IPS-15b (cell line): ENCODE measurements around the gene THRB.

ENCODE experiments used
- H3K27me3 ChIP-seq: one replicate; pipeline ENCODE4 v1.6.1; 2013; ENCODE audit warnings: low read length; ENCODE audit not compliant: control insufficient read depth, insufficient read depth
- H3K36me3 ChIP-seq: one replicate; pipeline ENCODE4 v1.6.1; 2013; ENCODE audit warnings: low read length; ENCODE audit not compliant: control insufficient read depth, insufficient read depth
- H3K4me1 ChIP-seq: one replicate; pipeline ENCODE4 v1.6.1; 2013; ENCODE audit warnings: mild to moderate bottlenecking, low read length; ENCODE audit not compliant: control insufficient read depth, insufficient read depth
- H3K4me3 ChIP-seq: one replicate; pipeline ENCODE4 v1.5.1; 2013; ENCODE audit warnings: low read depth, low read length
- H3K9ac ChIP-seq: one replicate; pipeline ENCODE4 v1.6.1; 2013; ENCODE audit warnings: low read depth, mild to moderate bottlenecking, low read length
- H3K9me3 ChIP-seq: one replicate; pipeline ENCODE4 v1.6.1; 2013; ENCODE audit warnings: mild to moderate bottlenecking, low read length; ENCODE audit not compliant: control insufficient read depth, insufficient read depth

The THRB gene

GRCh38 chr3:24287755-24288450, 206.7 kb downstream of the THRB start:
- no peak overlapping the region for H3K4me3 ChIP-seq
- no peaks in the 10 kb centered on the region for H3K27me3 ChIP-seq
- H3K4me1 ChIP-seq: no peaks in the 10 kb centered on the region

GRCh38 chr3:24286405-24286804, 208.2 kb downstream of the THRB start:
- Histone ChIP-seq H3K36me3 (no peaks in the 10 kb centered on the region), H3K9me3 (no peaks in the 10 kb centered on the region), H3K4me3 (no peak overlapping the region), H3K9ac (no peak overlapping the region), H3K27me3 (no peaks in the 10 kb centered on the region), H3K4me1 (no peaks in the 10 kb centered on the region)

More at GRCh38 chr3:24287755-24288450, 206.7 kb downstream of the THRB start:
- Histone ChIP-seq H3K9me3 (no peaks in the 10 kb centered on the region), H3K36me3 (no peaks in the 10 kb centered on the region), H3K9ac (no peak overlapping the region)

DNA sequence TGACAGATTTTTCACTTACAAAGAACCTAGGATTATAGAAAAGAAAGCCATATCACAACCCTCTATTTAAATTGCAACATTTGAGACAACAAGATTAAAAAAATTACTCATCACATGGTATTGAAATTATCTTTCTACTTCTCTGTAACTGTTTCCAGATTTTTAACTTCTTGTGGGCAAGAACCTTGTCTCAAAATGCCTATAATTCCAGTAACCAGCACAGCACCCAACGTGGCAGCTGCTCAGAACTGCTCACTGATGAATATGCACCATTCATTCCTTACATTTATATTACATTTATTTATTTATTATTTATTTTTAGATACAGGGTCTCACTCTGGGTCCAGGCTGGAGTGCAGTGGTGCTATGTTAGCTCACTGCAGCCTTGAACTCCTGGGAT, 216.1 kb downstream of the THRB start:
- no peak overlapping the region for H3K4me3 ChIP-seq

GRCh38 chr3:24273491-24273890, 221.2 kb downstream of the THRB start:
- no peaks in the 10 kb centered on the region for H3K36me3 ChIP-seq
- no peaks in the 10 kb centered on the region for H3K9me3 ChIP-seq
- no peak overlapping the region for H3K4me3 ChIP-seq
- H3K27me3 ChIP-seq: no peaks in the 10 kb centered on the region
- H3K9ac ChIP-seq: no peak overlapping the region
- no peaks in the 10 kb centered on the region for H3K4me1 ChIP-seq

More for the DNA sequence above, 216.1 kb downstream of the THRB start:
- no peaks in the 10 kb centered on the region for H3K27me3 ChIP-seq
- H3K4me1 ChIP-seq: no peaks in the 10 kb centered on the region
- H3K36me3 ChIP-seq: no peaks in the 10 kb centered on the region
- H3K9ac ChIP-seq: no peak overlapping the region
- no peaks in the 10 kb centered on the region for H3K9me3 ChIP-seq

GRCh38 chr3:24272875-24273274, 221.8 kb downstream of the THRB start:
- H3K27me3 ChIP-seq: no peaks in the 10 kb centered on the region
- H3K4me1 ChIP-seq: no peaks in the 10 kb centered on the region
- no peaks in the 10 kb centered on the region for H3K9me3 ChIP-seq
- no peaks in the 10 kb centered on the region for H3K36me3 ChIP-seq
- H3K4me3 ChIP-seq: no peak overlapping the region
- H3K9ac ChIP-seq: no peak overlapping the region

GRCh38 chr3:24272408-24272807, 222.2 kb downstream of the THRB start:
- H3K9me3 ChIP-seq: no peaks in the 10 kb centered on the region
- no peak overlapping the region for H3K4me3 ChIP-seq
- H3K36me3 ChIP-seq: no peaks in the 10 kb centered on the region
- H3K9ac ChIP-seq: no peak overlapping the region
- H3K4me1 ChIP-seq: no peaks in the 10 kb centered on the region
- H3K27me3 ChIP-seq: no peaks in the 10 kb centered on the region

- Histone ChIP-seq H3K36me3 (no peaks in the 10 kb centered on the region), H3K4me3 (no peak overlapping the region), H3K4me1 (no peaks in the 10 kb centered on the region), H3K9ac (no peak overlapping the region), H3K9me3 (no peaks in the 10 kb centered on the region), H3K27me3 (no peaks in the 10 kb centered on the region)
These were observed 223.4 kb downstream of the THRB start for GRCh38 chr3:24271228-24271627.

GRCh38 chr3:24270744-24271143, 223.9 kb downstream of the THRB start:
- Histone ChIP-seq H3K9me3 (no peaks in the 10 kb centered on the region), H3K9ac (no peak overlapping the region), H3K27me3 (no peaks in the 10 kb centered on the region), H3K4me1 (no peaks in the 10 kb centered on the region), H3K4me3 (no peak overlapping the region), H3K36me3 (no peaks in the 10 kb centered on the region)

DNA sequence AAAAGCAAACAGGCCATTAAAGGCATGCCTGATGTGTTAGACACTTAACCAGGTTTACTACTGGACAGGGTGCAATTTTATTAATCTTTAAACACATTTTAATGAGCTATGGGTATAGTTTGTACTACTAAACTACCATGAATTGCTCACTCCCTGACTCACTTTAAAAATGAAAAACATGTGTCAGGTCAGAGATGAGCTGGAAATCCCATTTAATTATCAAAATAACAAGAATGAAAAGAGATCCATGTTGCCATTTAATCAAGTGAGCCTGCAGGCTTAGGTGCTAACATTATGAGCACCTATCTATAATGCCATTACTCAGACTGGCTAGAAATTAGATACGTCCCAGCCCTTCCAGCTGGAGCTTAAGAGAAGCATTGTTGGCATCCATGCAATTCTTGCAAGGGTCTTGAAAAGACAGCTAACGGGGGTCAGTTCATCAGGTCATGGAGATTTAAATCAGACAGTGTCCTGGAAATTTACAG, 224.4 kb downstream of the THRB start:
- H3K9me3 ChIP-seq: no peaks in the 10 kb centered on the region
- no peak overlapping the region for H3K4me3 ChIP-seq

GRCh38 chr3:24264748-24265158, 229.9 kb downstream of the THRB start:
- Histone ChIP-seq H3K4me3 (no peak overlapping the region), H3K9me3 (no peaks in the 10 kb centered on the region), H3K27me3 (no peaks in the 10 kb centered on the region), H3K4me1 (no peaks in the 10 kb centered on the region), H3K9ac (no peak overlapping the region), H3K36me3 (no peaks in the 10 kb centered on the region)

More for the DNA sequence above, 224.4 kb downstream of the THRB start:
- H3K27me3 ChIP-seq: no peaks in the 10 kb centered on the region
- H3K4me1 ChIP-seq: no peaks in the 10 kb centered on the region
- H3K9ac ChIP-seq: no peak overlapping the region
- no peaks in the 10 kb centered on the region for H3K36me3 ChIP-seq

DNA sequence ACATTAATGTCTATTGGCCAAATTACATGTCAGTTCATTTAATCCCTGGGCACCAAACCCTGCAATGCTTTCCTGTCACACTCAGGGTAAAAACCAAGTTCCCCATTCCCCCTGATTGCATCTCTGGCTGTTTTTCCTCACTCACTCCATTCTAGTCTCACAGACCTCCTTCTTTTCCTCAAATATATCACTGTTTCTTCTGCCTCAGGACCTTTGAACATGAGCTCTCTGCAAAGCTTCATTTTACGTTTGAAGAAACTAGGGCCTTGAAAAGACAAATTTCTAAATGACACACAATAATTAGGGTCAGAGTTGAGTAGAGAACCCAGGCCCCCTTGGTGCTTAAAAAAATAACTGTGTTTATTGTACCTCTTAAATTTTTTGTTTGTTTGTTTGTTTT, 230.6 kb downstream of the THRB start:
- Histone ChIP-seq H3K27me3 (no peaks in the 10 kb centered on the region), H3K36me3 (no peaks in the 10 kb centered on the region), H3K4me1 (no peaks in the 10 kb centered on the region), H3K9me3 (no peaks in the 10 kb centered on the region), H3K4me3 (no peak overlapping the region), H3K9ac (no peak overlapping the region)

- Histone ChIP-seq H3K9ac (no peak overlapping the region), H3K36me3 (no peaks in the 10 kb centered on the region), H3K27me3 (no peaks in the 10 kb centered on the region), H3K4me3 (no peak overlapping the region), H3K4me1 (no peaks in the 10 kb centered on the region), H3K9me3 (no peaks in the 10 kb centered on the region)
These were observed 231.5 kb downstream of the THRB start for GRCh38 chr3:24263069-24263668.
